GM21360 (cell line): ENCODE data around the gene PLD6.

Experiments used
- ATAC-seq: cut with Tn5 transposase; IDR thresholded peaks from one replicate; pipeline ENCODE4 v1.9.1; 2021; ENCODE audit warnings: mild to moderate bottlenecking, moderate library complexity; ENCODE audit not compliant: unreplicated experiment

The PLD6 gene

DNA sequence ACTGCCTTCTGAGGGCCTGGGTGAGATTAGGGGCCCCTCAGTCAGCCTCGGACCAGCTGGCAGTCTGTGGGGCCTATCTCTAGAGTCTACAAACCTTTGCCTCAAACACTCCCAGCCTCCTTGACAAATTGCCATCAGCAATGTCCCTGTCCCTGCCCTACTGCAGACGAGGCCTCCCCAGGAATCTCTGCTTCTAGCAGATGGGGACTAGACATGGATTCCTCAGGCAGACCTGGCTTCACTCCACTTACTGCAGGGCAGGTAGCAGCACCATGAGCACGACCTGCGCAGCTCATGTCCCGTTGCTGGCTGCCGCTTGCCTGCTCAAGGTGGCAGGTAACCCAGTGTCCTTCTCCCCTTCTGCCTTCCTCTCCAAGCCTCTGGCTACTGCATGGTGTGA, 49.1 kb downstream of the PLD6 start:
- ATAC-seq, result no peak

DNA sequence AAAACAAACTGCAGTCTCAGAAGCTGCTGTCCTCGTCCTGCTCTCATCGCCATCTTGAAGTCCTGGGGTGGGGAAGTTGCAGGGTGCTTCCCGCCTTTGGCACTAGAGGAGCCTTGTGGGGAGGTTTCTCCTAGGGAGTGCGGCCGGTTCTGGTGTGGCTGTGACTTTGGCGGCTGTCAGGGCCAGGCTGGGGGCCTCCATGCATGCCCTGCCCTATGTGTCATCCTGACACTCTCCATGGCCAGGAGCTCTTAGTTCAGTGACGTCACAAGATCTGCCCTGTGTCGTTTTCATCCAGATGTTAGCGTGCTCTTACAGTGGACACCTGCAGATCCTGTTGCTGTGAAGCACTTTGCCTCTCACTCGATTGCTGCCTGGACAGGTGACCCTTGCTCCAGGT, 49.6 kb downstream of the PLD6 start:
- no peak for ATAC-seq

DNA sequence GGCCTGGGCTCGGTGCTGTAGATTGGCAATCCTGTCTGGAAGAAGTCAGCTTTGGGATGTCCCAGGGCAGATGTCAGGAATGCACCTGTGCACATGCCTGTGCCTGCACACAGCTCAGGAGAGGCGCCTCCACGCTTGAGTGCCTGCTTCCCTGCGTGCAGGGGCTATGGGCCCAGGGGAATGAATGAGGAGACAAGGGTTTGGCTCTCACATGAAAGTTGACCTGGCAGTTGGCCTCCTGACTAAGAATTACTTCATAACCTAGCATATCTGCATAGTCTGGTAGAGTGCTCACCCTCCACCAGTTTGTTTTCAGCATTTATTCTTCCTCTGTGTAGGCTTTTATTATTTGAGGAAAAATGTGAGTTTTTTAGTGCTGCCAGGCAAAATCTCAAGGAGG, 50.0 kb downstream of the PLD6 start:
- ATAC-seq, result no peak

DNA sequence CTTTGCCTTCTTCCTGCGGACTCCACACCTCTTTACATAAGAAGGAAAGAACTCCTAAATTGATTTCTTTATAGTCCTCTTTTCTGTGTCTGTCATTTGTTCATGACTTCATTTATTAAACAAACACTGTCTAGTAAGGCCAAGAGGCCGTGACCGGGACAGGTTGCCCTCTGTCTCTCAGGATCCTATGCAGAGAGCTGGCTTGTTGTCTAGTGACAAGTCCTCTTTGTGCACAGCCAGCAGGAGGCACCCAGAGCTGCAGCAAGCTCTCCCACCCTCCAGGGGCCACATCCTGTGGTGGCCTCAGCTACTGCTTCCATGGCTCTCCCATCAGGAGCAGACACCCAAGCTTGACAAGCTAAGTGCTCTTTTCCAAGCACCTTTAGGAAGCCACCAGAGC, 50.6 kb downstream of the PLD6 start:
- no peak for ATAC-seq

DNA sequence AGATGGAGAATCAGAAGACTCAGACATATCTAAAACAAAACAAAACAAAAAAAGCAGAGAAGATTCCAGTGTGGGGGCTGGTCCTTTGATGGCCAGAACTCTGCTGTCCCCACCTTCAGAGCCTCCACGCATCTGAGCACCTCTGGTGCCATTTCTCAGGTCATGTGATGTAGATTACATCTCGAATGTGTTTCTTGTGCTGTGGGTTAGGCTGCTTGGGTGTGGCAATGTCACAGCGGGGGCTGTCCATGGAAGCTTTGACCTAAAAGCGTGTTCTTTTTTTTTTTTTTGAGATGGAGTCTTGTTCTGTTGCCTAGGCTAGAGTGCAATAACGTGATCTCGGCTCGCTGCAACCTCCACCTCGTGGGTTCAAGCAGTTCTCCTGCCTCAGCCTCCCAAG, 51.2 kb downstream of the PLD6 start:
- no peak for ATAC-seq

DNA sequence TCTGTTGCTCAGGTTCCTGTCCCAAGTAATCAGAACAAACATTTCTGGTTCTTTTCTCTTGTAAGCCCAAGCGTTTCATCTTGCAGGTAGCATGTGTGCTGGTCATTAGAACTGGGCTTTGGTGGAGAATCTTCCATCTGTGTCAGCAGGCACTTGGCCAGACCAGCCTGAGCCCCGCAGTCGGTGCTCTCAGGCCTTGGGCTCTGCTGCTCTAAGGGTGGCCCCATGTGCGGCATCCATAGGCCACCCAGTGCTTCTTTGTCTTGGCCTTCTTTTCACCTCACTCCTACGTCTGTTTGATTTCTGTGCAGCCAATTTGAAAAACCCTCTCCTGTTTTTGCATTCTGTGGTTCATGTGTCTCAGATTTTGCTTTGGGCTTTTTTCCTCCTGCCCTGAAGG, 51.6 kb downstream of the PLD6 start:
- no peak for ATAC-seq

DNA sequence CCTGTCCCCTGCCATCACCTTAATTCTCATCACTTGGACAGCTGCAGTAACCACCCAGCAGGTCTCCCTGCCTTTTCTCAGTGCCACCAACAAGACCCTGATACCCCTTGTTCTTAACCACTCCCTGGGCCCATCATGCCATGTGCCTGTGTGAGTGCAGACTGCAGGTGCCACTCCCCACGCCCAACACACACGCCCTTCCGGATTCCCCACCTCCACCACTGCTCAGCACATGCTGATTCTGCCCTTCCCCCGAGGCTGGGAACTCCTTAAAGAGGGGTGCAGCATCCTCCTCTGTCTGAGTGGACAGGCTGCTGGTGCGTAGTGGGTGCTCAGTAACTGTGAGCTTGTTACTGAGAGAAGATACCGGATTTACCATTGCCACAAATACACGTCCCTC, 52.4 kb downstream of the PLD6 start:
- ATAC-seq, result no peak

DNA sequence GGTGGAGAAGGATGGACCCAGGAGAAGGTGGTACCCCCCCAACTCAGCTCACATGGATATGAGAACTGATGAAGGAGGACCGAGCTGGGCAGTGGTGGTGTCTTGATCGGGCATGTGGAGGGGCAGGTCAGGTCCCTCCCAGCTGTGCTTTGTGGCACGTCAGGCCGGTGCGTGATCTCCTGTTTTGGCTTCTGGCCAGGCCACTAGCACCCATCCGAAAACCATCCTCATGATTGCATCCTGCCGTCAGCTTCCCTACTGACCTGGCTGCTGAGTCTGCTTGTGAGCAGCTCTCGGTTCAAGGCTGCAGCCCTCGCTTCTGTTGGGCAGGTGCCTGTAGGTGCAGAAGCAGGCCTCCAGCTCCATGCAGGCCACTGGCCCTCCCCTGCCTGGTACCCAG, 53.1 kb downstream of the PLD6 start:
- no peak for ATAC-seq

DNA sequence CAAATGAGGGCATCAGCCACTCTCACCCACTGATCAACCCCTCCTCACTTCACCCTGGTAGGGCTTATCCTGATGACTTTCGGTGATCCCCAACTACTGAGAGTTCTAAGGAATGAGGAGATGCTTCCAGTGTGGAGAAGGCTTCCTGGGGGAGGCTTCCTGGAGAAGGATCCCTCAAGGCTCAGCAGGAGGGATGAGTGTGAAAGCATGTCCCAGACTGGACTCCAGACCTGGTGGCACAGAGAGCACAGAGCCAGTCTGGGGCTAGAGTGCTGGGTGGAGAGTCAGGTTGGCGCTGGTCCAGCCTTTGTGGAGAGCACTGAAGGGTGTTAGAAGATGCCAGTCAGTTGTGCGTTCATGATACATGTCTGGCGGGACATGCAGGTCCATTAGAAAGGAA, 53.7 kb downstream of the PLD6 start:
- ATAC-seq, result no peak

DNA sequence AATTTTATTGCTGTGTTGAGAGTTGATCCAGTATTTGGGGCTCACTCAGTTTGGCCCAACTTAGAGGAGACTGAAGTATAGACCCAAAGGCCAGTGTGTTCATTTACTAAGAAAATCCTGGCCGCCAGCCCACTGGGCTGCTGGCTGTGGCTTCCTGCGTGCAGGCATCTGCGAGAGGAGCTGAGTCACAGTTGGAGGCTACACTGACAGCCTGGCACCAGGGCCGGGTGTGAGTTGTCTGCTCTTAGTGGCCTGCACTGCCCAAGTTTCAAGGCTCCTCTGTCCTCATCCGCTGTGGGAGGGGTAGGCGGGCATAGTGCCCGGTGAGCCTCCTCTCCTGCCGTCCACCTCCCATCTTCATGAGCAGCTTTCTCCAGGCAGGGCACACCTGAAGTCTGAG, 54.2 kb downstream of the PLD6 start:
- no peak for ATAC-seq

DNA sequence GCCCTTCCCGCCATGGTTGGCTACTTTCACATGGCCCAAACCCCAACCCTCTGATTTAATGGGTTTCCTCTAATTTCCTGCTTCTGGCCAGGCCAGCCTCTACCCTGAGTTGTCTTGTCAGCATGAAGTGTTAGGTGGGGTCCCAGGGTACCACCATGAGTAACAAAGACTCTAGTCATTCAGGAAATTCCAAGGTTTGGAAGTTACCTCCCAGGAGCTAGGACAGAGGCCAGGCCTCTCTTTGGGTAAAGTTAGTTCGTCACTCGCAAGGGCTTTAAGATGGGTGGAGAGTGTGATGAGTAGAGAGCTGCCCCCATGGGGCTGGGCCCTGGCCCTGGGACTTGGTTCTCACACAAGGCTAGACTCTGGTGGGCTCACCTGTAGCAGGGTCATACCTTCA, 54.6 kb downstream of the PLD6 start:
- no peak for ATAC-seq

DNA sequence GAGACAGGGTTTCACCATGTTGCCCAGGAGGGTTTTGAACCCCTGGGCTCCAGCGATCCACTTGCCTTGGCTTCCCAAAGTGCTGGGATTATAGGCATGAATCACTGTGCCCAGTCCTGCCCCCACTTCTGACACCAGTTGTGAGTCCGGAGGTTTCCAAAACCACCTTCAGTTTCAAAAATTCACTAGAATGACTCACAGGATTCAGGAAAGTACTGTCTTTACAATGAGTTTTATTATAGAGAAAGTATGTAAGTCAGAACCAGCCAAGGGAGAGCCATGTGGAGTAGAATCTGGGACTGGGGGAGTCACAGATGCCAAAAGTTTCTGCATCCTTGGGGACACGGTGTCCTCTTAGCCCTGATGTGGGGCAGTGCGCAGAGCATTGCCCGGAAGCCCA, 55.1 kb downstream of the PLD6 start:
- no peak for ATAC-seq
